GM23248 (cell line): Measurements from ENCODE around the gene EMC8.

Experiments used
- EZH2 ChIP-seq: fragments of 200-600 bp; sonication (generic); IDR thresholded peaks from 2 replicates; pipeline ENCODE4 v1.6.1; 2018; ENCODE audit warnings: antibody characterized with exemption, mild to moderate bottlenecking; ENCODE audit not compliant: insufficient read depth, poor library complexity, severe bottlenecking
- EZH2phosphoT487 ChIP-seq: fragments of 200-600 bp; sonication (generic); IDR thresholded peaks from 2 replicates; pipeline ENCODE4 v1.6.1; 2018; ENCODE audit warnings: antibody characterized with exemption, moderate library complexity, mild to moderate bottlenecking, low read depth; ENCODE audit not compliant: insufficient read depth

- TF ChIP-seq EZH2phosphoT487: no peak
- TF ChIP-seq EZH2: no peak
Observed at GRCh38 chr16:85794696-85795095, 4.6 kb downstream of the EMC8 start.
